Measurements from ENCODE around the gene SPTLC3. TPM values are rescaled to one million over a fixed set of nuclear protein-coding genes. Genes with fewer than 3 reads are reported as not detected.

SPTLC3 gene
- polyA plus RNA-seq, 1 of the 3 experiments (the other 2 are of a cell fraction), result 0.02 TPM

GRCh38 chr20:13180986-13181889 is 172.5 kb downstream of the SPTLC3 start:
- H3K9me2 ChIP-seq, result no peaks in the 10 kb centered on the region
- H3K4me1 ChIP-seq (ENCODE audit: control insufficient read depth in 1 of 2, insufficient read depth in 2 of 2, low read depth in 1 of 2, low read length in 1 of 2), result no peaks in the 10 kb centered on the region
- no peaks in the 10 kb centered on the region for H3K9me3 ChIP-seq
- H3K4me3 ChIP-seq (ENCODE audit: low read depth in 2 of 2, low read length in 1 of 2), result no peak overlapping the region
- no peak for DNase-seq
- ChIA-PET POLR2A (no interaction called here), CTCF (interaction anchor here (1.3 kb wide), 1 partner anchor 12 kb away, joined by 3 read pairs; no protein-coding TSS in a partner anchor)
- no peak overlapping the region for H2AFZ ChIP-seq (ENCODE audit: low read depth)
- H3K36me3 ChIP-seq (replicated peaks in 1 of 2; ENCODE audit: control insufficient read depth in 1 of 2, insufficient read depth in 2 of 2, low read length in 1 of 2), result no peaks in the 10 kb centered on the region
- H3K27me3 ChIP-seq (ENCODE audit: insufficient read depth), result no peaks in the 10 kb centered on the region
- H3K79me2 ChIP-seq (ENCODE audit: insufficient read depth), result no peaks in the 10 kb centered on the region
- H3K9ac ChIP-seq, result no peak overlapping the region
- H3F3A ChIP-seq (replicated peaks; ENCODE audit: insufficient read depth), result no peaks in the 10 kb centered on the region
- no peaks in the 10 kb centered on the region for H4K20me1 ChIP-seq (ENCODE audit: insufficient read depth)
- 16% methylated on average over 7 of the region's 7 CpGs for WGBS (ENCODE audit: low lambda C conversion rate)
- H3K27ac ChIP-seq (ENCODE audit: low read depth in 2 of 2, low read length in 1 of 2), result no peak overlapping the region
- no peak overlapping the region for H3K4me2 ChIP-seq
- TF ChIP-seq POLR2AphosphoS5 (IDR thresholded peaks at IDR 0.05; ENCODE audit: low read depth, low read length) (no peak), ZBTB33 (IDR thresholded peaks at IDR 0.05; ENCODE audit: borderline replicate concordance, low read depth) (no peak), TCF12 (IDR thresholded peaks at IDR 0.05) (no peak), EZH2phosphoT487 (IDR thresholded peaks at IDR 0.05; ENCODE audit: borderline replicate concordance, low read depth) (no peak), SMC3 (IDR thresholded peaks at IDR 0.05; ENCODE audit: low read depth, low read length) (no peak), MXI1 (IDR thresholded peaks at IDR 0.05; ENCODE audit: low read depth, low read length) (no peak), MAX (IDR thresholded peaks at IDR 0.05; ENCODE audit: low read depth) (no peak), RXRA (IDR thresholded peaks at IDR 0.05; ENCODE audit: borderline replicate concordance, low read depth) (no peak)

GRCh38 chr20:13183005-13183404 is 174.2 kb downstream of the SPTLC3 start:
- H3F3A ChIP-seq (replicated peaks; ENCODE audit: insufficient read depth), result no peaks in the 10 kb centered on the region
- no peak overlapping the region for H3K9ac ChIP-seq
- H3K4me1 ChIP-seq (ENCODE audit: control insufficient read depth in 1 of 2, insufficient read depth in 2 of 2, low read depth in 1 of 2, low read length in 1 of 2), result no peaks in the 10 kb centered on the region
- POLR2A ChIA-PET, result no interaction called here
- no peaks in the 10 kb centered on the region for H3K79me2 ChIP-seq (ENCODE audit: insufficient read depth)
- no peaks in the 10 kb centered on the region for H3K9me2 ChIP-seq
- no peaks in the 10 kb centered on the region for H4K20me1 ChIP-seq (ENCODE audit: insufficient read depth)
- DNase-seq, result no peak
- 6% methylated on average over 1 of the region's 1 CpG for WGBS (ENCODE audit: low lambda C conversion rate)
- no peaks in the 10 kb centered on the region for H3K27me3 ChIP-seq (ENCODE audit: insufficient read depth)
- no peak overlapping the region for H3K4me3 ChIP-seq (ENCODE audit: low read depth in 2 of 2, low read length in 1 of 2)
- no peak overlapping the region for H2AFZ ChIP-seq (ENCODE audit: low read depth)
- CTCF ChIA-PET, result no interaction called here
- no peak overlapping the region for H3K4me2 ChIP-seq
- no peak overlapping the region for H3K27ac ChIP-seq (ENCODE audit: low read depth in 2 of 2, low read length in 1 of 2)
- H3K9me3 ChIP-seq, result no peaks in the 10 kb centered on the region
- H3K36me3 ChIP-seq (replicated peaks in 1 of 2; ENCODE audit: control insufficient read depth in 1 of 2, insufficient read depth in 2 of 2, low read length in 1 of 2), result no peaks in the 10 kb centered on the region
- TF ChIP-seq FOXJ3 (CRISPR knock-in tag; IDR thresholded peaks at IDR 0.05) (no peak), TCF12 (IDR thresholded peaks at IDR 0.05) (no peak), USF1 (IDR thresholded peaks at IDR 0.05; ENCODE audit: borderline replicate concordance, low read depth) (no peak), SMC3 (IDR thresholded peaks at IDR 0.05; ENCODE audit: low read depth, low read length) (no peak), JUND (IDR thresholded peaks at IDR 0.05) (no peak), PBX3 (IDR thresholded peaks at IDR 0.05) (no peak), TAF1 (IDR thresholded peaks at IDR 0.05; ENCODE audit: borderline replicate concordance, low read depth, low read length) (no peak), USF2 (IDR thresholded peaks at IDR 0.05; ENCODE audit: borderline replicate concordance, low read depth, low read length) (no peak), RAD21 (IDR thresholded peaks at IDR 0.05; ENCODE audit: low read length) (no peak), TEAD4 (IDR thresholded peaks at IDR 0.05; ENCODE audit: borderline replicate concordance, insufficient read depth) (no peak), EP300 (IDR thresholded peaks at IDR 0.05; ENCODE audit: borderline replicate concordance in 1 of 2, low read depth in 1 of 2, low read length in 1 of 2) (no peak), FOSL2 (IDR thresholded peaks at IDR 0.05; ENCODE audit: borderline replicate concordance, low read depth) (no peak), RXRA (IDR thresholded peaks at IDR 0.05; ENCODE audit: borderline replicate concordance, low read depth) (no peak)

All from SK-N-SH (cell line).